ENCODE results near the gene SPACDR. TPM values are rescaled to one million over a fixed set of nuclear protein-coding genes. Genes with fewer than 3 reads are reported as not detected.

SPACDR gene, protein sequence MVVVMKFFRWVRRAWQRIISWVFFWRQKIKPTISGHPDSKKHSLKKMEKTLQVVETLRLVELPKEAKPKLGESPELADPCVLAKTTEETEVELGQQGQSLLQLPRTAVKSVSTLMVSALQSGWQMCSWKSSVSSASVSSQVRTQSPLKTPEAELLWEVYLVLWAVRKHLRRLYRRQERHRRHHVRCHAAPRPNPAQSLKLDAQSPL
- total RNA-seq (2022; extraction: Qiagen RNA extraction): 0.53 to 1.3 TPM (median 0.88 TPM) in 5 replicates

DNA sequence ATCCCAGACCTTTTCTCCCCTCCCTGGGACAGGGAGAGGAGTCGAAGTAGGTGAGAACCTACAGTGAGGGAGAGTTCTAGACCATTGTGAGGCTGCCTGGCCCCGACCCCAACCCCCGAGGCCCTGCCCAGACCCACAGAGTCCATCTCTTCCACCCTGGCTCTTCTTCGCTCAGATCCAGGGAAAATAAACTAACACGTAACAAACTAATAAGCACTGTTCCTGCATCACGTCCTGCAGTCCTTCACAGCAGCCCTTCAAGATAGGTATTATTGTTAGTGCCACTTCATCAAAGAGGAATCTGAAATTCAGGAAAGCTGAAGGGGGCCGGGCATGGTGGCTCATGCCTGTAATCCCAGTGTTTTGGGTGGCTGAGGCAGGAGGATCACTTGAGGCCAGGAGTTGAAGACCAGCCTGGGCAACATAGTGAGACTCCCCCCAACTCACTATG lies at the start of gene SPACDR:
Gene SPACDR, minus strand, starts transcription at position 51 of the 451 bp plus-strand sequence. CDS start 235 bp downstream, outside the sequence.

DNA sequence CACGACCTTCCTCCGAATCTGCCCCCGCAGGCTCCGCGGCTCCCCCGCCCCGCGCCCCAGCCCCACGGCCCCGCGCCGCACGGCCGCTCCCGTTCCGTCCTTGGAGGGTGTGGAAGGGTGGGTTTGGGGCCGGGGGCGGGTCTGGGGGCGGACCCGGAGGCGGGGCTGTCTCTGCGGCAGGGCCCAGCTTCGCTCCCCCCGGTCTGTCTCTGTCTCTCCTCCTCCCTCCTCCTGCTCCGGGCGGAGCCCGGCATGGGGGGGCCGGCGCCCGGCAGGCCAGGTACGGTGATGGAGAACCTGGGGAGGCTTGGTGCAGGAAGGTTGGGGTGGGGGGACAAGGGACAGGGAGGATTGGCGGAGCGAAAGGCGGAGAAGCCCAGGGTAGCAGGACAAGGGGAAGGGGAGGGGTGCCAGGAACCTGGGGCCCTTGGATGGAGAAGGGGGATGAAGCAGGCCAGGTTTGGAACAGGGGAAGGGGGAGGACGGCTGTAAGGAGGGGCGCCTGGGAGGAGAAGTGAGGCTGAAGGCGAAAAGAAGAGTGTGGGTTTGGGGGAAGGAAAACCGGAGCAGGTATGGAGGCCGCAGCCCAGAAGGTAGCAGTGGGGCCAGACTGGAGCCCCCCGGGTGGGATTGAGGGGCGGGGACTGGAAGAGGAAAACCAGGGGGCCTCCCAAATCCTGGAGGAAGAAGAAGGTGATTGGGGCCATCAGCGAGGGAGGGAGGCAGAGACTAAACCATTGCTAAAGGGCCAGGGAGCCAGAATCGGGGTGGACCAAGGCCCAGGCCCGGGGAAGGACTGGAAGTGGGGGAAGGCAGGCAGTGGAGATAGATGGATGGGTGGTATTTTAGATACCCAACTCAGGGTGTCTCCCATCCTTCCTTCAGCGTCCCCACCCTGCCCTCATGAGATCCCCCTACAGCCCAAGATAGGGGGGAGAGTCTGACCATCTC lies 19.9 kb upstream of the SPACDR start, which contains the start of gene NYAP1:
Gene NYAP1, plus strand, starts transcription at position 206 of the 951 bp plus-strand sequence. CDS start 1,385 bp downstream, outside the sequence.

DNA sequence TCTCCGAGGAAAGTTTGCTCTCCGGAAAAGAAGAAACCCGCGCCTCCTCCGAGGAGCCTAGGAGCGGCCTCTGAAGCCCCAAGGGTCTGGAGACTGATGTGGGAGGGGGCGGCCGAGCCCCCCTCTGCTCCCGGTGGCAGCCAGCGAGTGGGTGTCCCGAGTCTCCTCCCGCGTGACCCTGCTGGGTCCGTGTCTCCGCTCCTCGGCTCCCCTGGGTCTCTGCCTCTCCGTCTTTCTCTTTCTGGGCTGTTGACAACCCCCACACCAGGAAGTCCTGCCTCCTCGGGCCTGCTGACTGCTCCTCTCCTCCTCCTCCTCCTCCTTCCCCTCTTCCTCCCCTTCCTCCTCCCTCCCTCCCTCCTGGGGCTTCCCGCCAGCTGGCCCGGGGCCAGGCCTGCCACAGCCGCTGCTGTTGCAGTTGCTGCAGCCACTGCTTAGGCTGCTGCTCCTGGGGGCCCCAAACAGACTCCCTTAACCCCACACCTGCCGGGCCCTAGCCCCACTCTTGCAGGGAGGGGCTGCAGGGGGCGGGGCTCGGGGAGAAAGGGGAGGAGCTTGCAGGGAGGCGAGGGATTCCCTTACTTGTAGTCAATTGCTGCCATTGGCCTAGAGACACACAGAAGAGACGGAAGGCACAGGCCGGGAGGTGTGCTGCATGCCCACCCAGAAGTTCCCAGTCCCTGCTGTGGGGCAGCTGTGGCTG lies 15.0 kb upstream of the SPACDR start, which contains the start of gene TSC22D4:
Gene TSC22D4, minus strand, starts transcription at position 257 of the 703 bp plus-strand sequence. CDS start 1,176 bp downstream, outside the sequence.

DNA sequence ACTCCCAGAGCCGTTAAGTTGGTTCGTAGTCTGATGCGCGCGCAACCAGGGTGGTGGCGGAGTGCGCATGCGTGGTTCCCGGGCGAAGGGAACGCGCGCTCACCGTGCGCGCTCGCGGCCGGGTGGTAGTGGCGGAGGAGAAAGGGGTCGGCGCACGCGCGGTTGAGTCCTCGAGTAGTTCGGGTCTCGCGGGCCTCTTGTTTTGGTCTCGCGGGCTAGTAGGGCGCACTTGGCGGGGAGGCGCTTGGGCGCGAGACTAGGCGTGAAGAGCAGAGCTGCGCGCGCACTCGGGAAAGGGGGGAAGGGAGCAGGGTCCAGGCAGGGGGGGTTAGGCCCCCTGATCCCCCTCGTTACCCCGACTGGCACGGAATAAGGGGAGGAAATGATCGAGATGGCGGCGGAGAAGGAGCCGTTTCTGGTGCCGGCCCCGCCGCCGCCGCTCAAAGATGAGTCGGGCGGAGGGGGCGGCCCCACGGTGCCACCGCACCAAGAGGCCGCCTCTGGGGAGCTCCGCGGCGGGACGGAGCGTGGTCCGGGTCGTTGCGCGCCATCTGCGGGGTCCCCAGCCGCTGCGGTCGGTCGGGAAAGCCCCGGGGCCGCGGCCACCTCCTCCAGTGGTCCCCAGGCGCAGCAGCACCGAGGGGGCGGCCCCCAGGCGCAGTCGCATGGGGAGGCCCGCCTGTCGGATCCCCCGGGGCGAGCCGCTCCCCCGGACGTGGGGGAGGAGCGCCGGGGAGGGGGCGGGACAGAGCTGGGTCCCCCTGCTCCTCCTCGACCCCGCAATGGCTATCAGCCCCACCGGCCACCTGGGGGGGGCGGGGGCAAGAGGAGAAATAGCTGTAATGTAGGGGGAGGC lies 34.2 kb downstream of the SPACDR start, which contains the start of gene MEPCE:
Gene MEPCE, plus strand, starts transcription at position 195 of the 856 bp plus-strand sequence. Its CDS starts 188 bp downstream, at position 383.

DNA sequence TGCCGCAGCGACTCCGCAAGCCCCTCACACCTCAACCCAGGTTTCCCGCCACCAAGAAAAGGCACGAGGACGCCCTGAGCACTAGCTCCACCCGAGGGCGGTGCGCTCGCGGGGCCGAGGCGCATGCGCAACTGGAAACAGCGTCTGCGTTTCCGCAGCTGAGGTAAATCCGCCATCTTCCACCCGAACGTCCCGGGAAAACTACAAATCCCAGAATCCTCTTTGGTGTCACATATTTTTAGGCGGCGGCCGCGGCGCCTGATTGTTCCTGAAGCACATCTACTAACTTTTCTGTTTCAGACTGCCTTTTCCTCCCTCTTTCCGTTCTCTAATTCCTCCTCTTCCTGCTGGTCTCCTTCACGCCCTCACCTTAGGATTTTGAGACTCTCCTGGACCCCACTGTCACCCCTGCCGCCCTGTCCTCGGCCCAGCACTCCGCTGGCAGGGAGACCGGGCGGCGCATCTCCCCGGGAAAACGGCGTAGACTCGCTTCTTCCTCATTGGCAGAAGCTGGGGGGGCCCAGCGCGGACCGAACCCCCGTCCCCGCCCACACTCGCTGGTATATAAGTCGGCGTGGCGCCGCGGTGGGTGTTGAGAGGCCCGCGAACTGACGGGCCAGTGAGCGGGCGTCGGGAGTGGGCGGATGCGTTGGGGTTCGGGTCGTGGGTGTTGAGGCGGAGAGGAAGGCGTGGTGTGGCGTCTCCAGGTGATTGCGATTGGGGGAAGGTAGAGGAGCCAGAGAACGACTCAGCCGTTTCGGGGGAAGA lies 35.7 kb downstream of the SPACDR start, which contains the start of gene ZCWPW1:
Gene ZCWPW1, minus strand, starts transcription at position 505 of the 768 bp plus-strand sequence. CDS start 8,054 bp downstream, outside the sequence.

Other genes with a start within 250 kb of the SPACDR start
- 0.05 TPM in 1 of 5 replicates, not detected in the others for gene PVRIG, start 244.3 kb downstream of the SPACDR start, total RNA-seq (2022; extraction: Qiagen RNA extraction)
- gene SPDYE3, start 156.6 kb downstream of the SPACDR start, total RNA-seq (2022; extraction: Qiagen RNA extraction): not detected in 5 replicates
- 21.9 to 28.9 TPM (median 27.4 TPM) in 5 replicates for gene PILRB, start 106.1 kb downstream of the SPACDR start, total RNA-seq (2022; extraction: Qiagen RNA extraction)
- gene PILRA, start 90.8 kb downstream of the SPACDR start, total RNA-seq (2022; extraction: Qiagen RNA extraction): 3.3 to 5.4 TPM (median 5.2 TPM) in 5 replicates
- gene ZCWPW1, start 35.6 kb downstream of the SPACDR start, total RNA-seq (2022; extraction: Qiagen RNA extraction): 1.2 to 1.9 TPM (median 1.4 TPM) in 5 replicates
- 41.5 to 47.6 TPM (median 43.3 TPM) in 5 replicates for gene MEPCE, start 34.4 kb downstream of the SPACDR start, total RNA-seq (2022; extraction: Qiagen RNA extraction)
- gene PPP1R35, start 27.8 kb downstream of the SPACDR start, total RNA-seq (2022; extraction: Qiagen RNA extraction): 27.1 to 53.8 TPM (median 49.4 TPM) in 5 replicates
- gene TSC22D4, start 15.0 kb upstream of the SPACDR start, total RNA-seq (2022; extraction: Qiagen RNA extraction): 48.4 to 67.7 TPM (median 57.8 TPM) in 5 replicates
- gene NYAP1, start 19.7 kb upstream of the SPACDR start, total RNA-seq (2022; extraction: Qiagen RNA extraction): 3.0 to 7.0 TPM (median 5.1 TPM) in 5 replicates
- gene AGFG2, start 74.9 kb upstream of the SPACDR start, total RNA-seq (2022; extraction: Qiagen RNA extraction): 35.5 to 50.9 TPM (median 42.3 TPM) in 5 replicates
- gene SAP25, start 109.6 kb upstream of the SPACDR start, total RNA-seq (2022; extraction: Qiagen RNA extraction): 0.18 to 0.85 TPM (median 0.21 TPM) in 4 of 5 replicates, not detected in the other
- 14.3 to 17.9 TPM (median 15.6 TPM) in 5 replicates for gene LRCH4, start 121.9 kb upstream of the SPACDR start, total RNA-seq (2022; extraction: Qiagen RNA extraction)
- gene FBXO24, start 122.1 kb upstream of the SPACDR start, total RNA-seq (2022; extraction: Qiagen RNA extraction): 0.07 to 0.35 TPM (median 0.28 TPM) in 5 replicates
- gene PCOLCE, start 138.1 kb upstream of the SPACDR start, total RNA-seq (2022; extraction: Qiagen RNA extraction): 6.7 to 10.9 TPM (median 8.5 TPM) in 5 replicates
- gene MOSPD3, start 148.3 kb upstream of the SPACDR start, total RNA-seq (2022; extraction: Qiagen RNA extraction): 17.0 to 22.3 TPM (median 19.6 TPM) in 5 replicates
- 2.0 to 2.4 TPM (median 2.1 TPM) in 5 replicates for gene TFR2, start 177.3 kb upstream of the SPACDR start, total RNA-seq (2022; extraction: Qiagen RNA extraction)
- not detected in 5 replicates for gene ACTL6B, start 192.2 kb upstream of the SPACDR start, total RNA-seq (2022; extraction: Qiagen RNA extraction)
- 194 to 257 TPM (median 243 TPM) in 5 replicates for gene GNB2, start 209.5 kb upstream of the SPACDR start, total RNA-seq (2022; extraction: Qiagen RNA extraction)
- gene GIGYF1, start 230.0 kb upstream of the SPACDR start, total RNA-seq (2022; extraction: Qiagen RNA extraction): 14.9 to 18.4 TPM (median 16.5 TPM) in 5 replicates
- 65.5 to 91.5 TPM (median 89.7 TPM) in 5 replicates for gene POP7, start 241.9 kb upstream of the SPACDR start, total RNA-seq (2022; extraction: Qiagen RNA extraction)

Data from A549 treated with Hydrocortisone at 1 μM for 4 hours (cell line).